Measurements from ENCODE around the gene SMPDL3B. TPM values are rescaled to one million over a fixed set of nuclear protein-coding genes. Genes with fewer than 3 reads are reported as not detected.

SMPDL3B gene
- total RNA-seq, 2 experiments from 2014 or later: 0.63 to 0.92 TPM

DNA sequence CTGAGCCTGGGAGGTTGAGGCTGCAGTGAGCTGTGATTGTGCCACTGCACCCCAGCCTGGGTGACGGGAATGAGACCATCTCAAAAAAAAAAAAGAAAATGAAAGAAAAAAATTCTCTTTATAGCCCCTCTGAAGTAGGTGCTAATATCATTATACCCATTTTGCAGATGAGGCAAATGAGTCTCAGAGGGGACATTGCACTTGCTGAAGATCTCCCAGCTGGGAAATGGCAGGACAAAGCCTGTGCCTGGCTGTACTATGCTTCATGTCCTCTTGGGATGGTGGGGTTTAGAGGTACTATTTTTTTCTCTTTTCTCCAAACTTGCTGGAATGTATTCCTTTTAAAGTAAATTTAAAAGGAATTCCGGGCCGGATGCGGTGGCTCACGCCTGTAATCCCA lies 1.6 kb downstream of the SMPDL3B start:
- POLR2A ChIA-PET: no interaction called here
- CTCF ChIA-PET: no interaction called here

DNA sequence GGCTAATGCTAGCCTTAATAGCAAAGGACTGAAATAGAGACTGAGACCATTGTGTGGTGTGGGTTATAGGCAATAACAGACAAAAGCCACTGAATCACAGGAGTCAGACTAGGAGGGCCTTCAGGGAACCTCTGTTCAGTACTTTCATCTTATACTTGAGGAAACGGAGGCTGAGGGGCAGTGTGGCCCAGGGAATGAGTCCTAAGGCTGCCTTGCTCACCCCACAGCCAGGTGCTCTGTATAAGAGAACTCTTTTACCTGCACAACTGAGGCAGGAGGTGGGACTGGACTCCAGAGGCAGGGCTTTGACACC lies 2.7 kb downstream of the SMPDL3B start:
- ChIA-PET POLR2A (no interaction called here), CTCF (no interaction called here)

DNA sequence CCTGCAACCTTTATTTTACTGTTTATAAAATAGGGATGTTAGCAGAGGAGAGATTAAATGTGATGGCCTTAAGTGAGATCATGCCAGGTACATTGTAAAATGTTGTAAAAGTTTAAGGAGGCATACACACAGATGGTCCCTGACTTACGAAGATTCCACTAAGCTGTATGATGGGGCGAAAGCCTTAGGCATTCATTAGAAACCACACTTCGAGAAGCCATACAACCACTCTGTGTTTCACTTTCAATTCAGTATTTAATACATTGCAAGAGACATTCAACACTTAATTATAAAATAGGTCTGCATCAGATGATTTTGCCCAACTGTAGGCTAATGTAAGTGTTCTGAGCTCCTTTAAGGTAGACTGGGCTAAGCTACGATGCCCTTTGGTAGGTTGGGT lies 3.7 kb downstream of the SMPDL3B start:
- CTCF ChIA-PET: interaction anchor here (1.1 to 1.2 kb wide), 2 partner anchors 10 to 81 kb away, joined by 3 to 4 read pairs; no protein-coding TSS in a partner anchor
- POLR2A ChIA-PET: interaction anchor here (0.7 kb wide), 1 partner anchor 21 kb away, joined by 3 read pairs; the partner anchor contains the start of gene XKR8

DNA sequence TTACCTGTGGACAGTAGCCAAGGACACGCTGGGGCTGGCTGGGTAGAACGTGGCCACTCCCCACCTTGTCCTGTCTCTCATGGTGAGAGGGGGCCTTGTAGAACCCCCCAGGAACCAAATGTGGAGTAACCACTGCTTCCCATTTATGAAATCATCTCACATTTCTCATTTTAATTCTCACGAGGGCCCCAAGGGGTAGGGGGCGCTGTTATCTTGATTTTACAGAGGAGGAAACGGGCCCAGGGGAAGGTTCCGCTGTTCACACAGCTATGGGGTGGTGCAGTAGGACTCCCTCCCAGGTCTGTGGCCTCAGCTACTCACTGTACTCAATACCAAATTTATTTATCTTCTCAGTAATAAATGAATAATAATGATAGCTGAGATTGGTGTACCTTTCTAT lies 5.5 kb downstream of the SMPDL3B start:
- POLR2A ChIA-PET: no interaction called here
- CTCF ChIA-PET: interaction anchor here (0.6 to 1.6 kb wide), 7 partner anchors 15 to 106 kb away, joined by 3 to 10 read pairs (median 3); partner anchors contain the start of gene XKR8

DNA sequence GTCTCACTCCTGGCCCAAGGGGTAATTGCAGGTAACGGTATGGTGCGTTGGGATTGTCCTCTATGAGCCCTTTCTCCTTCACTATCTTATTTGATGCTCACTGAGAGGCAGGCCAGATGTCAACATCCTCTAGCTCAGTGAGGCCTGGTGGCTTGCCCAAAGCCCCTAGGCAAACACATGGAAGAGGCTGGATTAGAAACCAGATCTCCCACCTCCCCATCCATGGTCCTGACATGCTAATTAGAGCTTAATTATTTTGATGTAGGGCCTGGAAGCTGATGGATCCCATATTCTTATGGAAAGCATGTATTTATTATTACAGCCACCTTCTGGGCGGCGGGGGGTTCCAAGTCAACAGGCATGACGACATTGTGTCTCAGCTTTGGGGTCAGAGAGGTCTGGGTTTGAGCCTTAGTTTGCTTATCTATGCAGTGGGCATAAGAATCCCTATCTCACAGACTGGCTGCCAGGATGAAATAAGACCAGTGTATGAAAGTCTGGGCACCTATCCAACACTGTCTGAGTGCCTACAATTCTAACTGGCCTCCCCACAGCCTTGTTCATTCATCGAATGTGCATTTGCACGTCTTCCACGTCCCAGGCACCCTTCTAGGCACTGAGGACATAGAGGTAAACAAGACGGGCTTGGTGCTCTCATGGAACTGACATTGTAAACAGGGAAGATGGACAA lies 6.2 kb downstream of the SMPDL3B start:
- ChIA-PET CTCF (interaction anchor here (0.6 to 1.6 kb wide), 7 partner anchors 15 to 106 kb away, joined by 3 to 10 read pairs (median 3); partner anchors contain the start of gene XKR8), POLR2A (no interaction called here)

DNA sequence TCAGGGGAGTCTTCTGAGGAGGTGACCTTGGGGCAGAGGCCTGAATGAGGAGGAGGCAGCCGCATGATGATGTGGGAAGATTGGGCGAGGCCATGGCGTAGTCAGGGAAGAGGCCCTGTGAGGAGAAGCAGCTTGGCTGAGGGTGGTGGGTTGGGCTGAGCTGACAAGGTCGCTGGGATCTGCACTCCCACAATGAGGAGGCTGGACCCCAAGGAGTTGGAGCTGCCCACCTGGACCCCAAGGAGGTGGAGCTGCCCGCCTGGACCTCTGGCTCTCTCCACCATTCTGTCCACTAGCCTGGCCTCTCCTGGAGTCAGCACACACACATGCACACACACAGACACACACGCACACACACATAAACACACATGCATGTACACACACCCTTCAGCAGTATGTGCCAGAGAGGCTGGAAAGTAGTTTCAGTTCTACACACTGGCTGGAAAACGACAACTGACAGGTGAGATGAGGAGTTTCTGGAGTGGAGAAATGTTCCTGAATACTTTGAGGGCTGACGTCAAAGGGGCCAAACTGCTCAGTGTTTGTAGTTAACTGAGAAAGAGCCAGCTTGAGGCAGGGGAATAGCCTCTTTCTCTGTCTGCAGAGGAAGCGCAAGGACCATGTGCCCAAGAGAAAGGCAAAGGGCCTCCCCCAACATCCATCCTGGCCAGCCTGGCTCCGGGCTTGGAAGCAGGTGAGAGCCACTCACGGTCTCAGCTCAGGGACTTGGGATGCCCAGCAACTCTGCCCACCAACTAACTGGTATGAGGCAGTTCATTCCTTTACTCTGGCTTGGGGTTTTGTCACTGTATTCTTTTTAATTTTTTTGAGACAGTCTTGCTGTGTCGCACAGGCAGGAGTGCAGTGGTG lies 7.1 kb downstream of the SMPDL3B start:
- POLR2A ChIA-PET: no interaction called here
- CTCF ChIA-PET: interaction anchor here (1.6 kb wide), 1 partner anchor 107 kb away, joined by 5 read pairs; no protein-coding TSS in a partner anchor

DNA sequence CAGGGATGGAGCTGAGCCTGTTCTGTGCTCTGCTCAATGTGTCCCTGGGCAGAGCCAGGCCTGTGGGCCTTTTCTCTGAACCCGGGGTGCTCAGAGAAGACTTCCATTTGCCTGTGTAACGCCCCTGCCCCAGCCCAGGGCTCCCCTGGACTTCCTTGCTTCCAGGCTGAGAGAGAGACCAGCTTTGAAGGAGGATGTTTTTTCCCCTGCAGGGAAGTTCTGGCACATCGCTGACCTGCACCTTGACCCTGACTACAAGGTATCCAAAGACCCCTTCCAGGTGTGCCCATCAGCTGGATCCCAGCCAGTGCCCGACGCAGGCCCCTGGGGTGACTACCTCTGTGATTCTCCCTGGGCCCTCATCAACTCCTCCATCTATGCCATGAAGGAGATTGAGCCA lies 10.2 kb downstream of the SMPDL3B start:
- ChIA-PET CTCF (no interaction called here), POLR2A (interaction anchor here (0.6 kb wide), 1 partner anchor 101 kb away, joined by 3 read pairs; no protein-coding TSS in a partner anchor)

DNA sequence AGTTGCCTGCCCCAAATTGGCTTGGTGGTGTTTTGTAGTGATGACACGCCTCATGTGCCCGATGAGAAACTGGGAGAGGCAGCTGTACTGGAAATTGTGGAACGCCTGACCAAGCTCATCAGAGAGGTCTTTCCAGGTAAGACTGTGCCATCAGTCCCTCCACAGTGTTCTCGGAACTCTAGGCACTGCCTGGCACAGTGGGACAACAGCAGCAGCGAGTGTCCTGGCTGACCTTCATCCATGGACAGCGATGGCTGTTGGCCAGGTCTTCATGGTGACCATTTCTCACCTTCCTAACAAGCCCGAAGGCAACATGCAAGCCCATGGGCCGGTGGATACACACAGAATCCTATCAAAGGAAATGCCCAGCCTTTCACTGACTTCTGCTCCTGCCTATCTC lies 14.2 kb downstream of the SMPDL3B start:
- CTCF ChIA-PET: interaction anchor here (1.2 kb wide), 1 partner anchor 10 kb away, joined by 3 read pairs; no protein-coding TSS in a partner anchor
- POLR2A ChIA-PET: no interaction called here

DNA sequence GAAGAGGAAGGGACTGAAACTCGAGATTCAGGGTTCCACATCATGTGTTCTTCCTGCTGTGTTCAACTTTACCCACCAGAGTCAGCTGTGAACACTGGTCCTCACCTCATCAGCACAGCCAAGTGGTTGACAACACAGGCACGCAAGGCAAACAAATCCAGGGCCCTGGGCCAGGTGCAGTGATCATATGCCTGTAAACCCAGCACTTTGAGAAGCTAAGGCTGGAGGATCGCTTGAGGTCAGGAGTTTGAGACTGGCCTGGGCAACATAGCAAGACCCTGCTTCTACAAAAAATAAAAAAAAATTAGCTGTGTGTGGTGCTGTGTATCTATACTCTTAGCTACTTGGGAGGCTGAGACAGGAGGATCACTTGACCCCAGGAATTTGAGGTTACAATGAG lies 16.6 kb downstream of the SMPDL3B start:
- CTCF ChIA-PET: no interaction called here
- POLR2A ChIA-PET: interaction anchor here (0.5 to 0.6 kb wide), 2 partner anchors 11 to 377 kb away, joined by 3 to 5 read pairs; partner anchors contain the start of gene MED18

DNA sequence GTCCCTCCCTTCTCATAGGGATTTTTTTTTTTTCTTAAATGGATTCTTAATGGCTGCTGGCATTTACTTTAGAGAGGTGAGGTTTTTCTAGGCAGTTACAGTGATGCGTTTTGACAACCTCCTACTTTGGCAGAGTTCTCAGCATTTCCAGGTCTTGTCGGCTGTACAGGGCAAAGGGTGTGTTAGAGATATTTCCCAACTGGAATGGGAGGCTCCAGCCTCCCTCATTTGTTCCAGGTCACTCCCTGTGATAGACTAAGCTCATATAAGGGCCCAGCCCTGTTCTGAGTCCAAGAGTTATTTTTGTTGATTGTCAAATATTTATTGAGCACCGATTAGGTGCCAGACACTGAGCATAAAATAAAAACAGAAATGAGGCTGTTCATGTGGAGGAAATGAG lies 17.3 kb downstream of the SMPDL3B start:
- ChIA-PET POLR2A (no interaction called here), CTCF (interaction anchor here (0.5 kb wide), 1 partner anchor 603 kb away, joined by 3 read pairs; no protein-coding TSS in a partner anchor)

DNA sequence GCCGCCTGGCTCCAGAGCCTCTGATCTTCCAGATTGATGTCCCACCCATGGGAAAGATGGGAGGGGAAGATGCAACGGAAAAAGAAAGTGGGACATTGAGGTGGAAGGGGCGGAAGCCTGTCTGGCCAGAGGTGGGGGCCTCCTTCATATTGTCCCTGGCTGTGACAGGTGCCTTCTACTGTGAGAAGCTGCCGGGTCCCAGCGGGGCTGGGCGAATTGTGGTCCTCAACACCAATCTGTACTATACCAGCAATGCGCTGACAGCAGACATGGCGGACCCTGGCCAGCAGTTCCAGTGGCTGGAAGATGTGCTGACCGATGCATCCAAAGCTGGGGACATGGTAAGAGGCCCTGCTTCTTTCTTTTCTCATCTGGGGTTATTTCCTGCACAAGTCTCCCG lies 19.4 kb downstream of the SMPDL3B start:
- POLR2A ChIA-PET: no interaction called here

DNA sequence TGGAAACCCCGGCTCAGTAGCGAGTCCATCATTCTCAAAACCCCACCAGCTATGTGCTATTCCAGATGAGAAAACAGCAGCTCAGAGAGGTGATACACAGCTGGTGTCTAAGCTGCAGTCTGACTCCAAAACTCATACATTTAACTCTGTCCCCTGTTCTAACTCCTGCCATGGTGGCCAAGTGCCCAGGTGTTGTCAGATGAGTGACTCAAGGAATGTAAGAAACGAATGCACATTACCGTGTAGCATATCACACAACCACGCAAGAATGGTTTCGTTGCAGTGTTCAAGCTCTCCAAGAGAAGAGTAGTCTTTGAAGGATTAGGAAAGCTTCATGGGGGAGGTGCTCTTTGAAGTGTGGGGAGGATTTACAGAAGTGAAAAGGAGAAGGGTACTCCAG lies 20.3 kb downstream of the SMPDL3B start:
- POLR2A ChIA-PET: no interaction called here

More for the DNA sequence above, 19.4 kb downstream of the SMPDL3B start:
- CTCF ChIA-PET: no interaction called here

DNA sequence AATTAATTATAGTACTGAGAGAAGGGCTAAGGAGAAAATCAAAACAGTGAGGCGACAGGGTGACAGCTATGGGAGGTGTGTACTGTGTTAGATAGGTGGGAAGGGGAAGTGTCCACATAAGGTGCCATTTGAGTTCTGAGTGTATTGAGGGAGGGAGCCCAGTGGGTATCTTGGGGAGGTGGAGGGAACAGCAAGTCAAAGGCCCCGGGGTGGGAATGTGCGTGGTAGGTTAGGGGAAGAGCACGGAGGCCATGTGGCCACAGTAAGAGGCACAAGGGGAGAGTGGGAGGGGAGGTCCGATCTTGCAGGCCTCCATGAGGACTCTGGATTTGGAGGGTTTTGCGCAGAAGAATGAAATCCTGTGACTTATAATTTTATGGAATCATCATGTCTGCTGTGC lies 22.0 kb downstream of the SMPDL3B start:
- ChIA-PET CTCF (no interaction called here), POLR2A (interaction anchor here (0.5 kb wide), 1 partner anchor 102 kb away, joined by 5 read pairs; no protein-coding TSS in a partner anchor)

More for the DNA sequence above, 20.3 kb downstream of the SMPDL3B start:
- CTCF ChIA-PET: interaction anchor here (1.3 kb wide), 1 partner anchor 14 kb away, joined by 3 read pairs; no protein-coding TSS in a partner anchor

DNA sequence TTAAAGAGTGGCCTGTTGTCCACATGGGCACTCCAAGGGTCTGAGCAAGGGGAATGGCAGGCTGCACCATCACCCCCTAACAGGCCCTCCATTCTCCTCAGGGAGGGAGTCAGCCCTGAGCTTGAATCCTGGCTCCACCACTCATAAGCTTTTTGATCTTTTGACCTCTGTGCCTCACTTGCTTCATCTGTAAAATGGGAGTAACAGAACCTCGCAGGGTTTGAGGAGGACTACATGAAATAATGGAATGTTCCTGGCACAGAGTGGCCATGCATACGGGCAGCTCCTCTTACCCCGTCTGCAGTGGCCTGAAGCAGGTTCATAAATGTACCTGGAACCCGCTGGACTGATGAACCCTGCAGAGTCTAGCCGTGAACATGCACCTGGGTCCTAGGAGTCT lies 22.9 kb downstream of the SMPDL3B start:
- ChIA-PET CTCF (no interaction called here), POLR2A (no interaction called here)

DNA sequence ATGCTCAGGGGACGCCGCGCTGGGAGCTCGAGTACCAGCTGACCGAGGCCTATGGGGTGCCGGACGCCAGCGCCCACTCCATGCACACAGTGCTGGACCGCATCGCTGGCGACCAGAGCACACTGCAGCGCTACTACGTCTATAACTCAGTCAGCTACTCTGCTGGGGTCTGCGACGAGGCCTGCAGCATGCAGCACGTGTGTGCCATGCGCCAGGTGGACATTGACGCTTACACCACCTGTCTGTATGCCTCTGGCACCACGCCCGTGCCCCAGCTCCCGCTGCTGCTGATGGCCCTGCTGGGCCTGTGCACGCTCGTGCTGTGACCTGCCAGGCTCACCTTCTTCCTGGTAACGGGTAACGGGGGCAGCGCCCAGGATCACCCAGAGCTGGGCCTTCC lies 23.7 kb downstream of the SMPDL3B start:
- ChIA-PET CTCF (interaction anchor here (2.4 kb wide), 1 partner anchor 18 kb away, joined by 10 read pairs; no protein-coding TSS in a partner anchor), POLR2A (no interaction called here)

DNA sequence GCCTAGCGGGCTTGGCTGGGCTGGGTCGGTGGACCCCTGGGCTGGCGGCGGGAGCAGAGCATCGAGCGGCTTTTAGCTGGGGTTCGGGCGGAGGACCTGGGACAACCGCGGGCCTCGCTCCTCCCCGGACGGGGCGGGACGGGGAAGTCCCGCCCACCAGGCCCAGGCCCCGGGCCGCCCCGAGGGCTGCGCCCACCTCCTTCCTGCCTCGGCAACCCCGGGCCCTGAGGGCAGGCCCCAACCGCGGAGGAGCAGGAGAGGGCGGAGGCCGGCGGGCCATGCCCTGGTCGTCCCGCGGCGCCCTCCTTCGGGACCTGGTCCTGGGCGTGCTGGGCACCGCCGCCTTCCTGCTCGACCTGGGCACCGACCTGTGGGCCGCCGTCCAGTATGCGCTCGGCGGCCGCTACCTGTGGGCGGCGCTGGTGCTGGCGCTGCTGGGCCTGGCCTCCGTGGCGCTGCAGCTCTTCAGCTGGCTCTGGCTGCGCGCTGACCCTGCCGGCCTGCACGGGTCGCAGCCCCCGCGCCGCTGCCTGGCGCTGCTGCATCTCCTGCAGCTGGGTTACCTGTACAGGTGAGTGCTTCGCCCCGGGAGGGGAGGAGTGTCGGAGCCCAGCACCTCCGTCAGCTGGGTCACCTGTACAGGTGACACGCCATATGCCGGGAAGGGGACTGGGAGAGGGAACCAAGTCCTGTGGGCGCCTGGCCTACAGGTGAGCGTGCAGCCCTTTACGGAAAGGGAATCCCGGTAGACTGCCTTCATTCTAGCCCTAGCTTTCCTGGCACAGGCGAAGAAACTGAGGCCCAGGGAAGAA lies 25.2 kb downstream of the SMPDL3B start, which contains the start of gene XKR8:
Gene XKR8, plus strand, starts transcription at position 182 of the 812 bp plus-strand sequence. Its CDS starts 97 bp downstream, at position 279.
- CTCF ChIA-PET: interaction anchor here (0.6 to 2.4 kb wide), 3 partner anchors 19 to 61 kb away, joined by 3 to 10 read pairs (median 4); no protein-coding TSS in a partner anchor
- POLR2A ChIA-PET: interaction anchor here (0.5 to 1.0 kb wide), 4 partner anchors 22 to 128 kb away, joined by 3 read pairs; partner anchors contain the start of gene EYA3

DNA sequence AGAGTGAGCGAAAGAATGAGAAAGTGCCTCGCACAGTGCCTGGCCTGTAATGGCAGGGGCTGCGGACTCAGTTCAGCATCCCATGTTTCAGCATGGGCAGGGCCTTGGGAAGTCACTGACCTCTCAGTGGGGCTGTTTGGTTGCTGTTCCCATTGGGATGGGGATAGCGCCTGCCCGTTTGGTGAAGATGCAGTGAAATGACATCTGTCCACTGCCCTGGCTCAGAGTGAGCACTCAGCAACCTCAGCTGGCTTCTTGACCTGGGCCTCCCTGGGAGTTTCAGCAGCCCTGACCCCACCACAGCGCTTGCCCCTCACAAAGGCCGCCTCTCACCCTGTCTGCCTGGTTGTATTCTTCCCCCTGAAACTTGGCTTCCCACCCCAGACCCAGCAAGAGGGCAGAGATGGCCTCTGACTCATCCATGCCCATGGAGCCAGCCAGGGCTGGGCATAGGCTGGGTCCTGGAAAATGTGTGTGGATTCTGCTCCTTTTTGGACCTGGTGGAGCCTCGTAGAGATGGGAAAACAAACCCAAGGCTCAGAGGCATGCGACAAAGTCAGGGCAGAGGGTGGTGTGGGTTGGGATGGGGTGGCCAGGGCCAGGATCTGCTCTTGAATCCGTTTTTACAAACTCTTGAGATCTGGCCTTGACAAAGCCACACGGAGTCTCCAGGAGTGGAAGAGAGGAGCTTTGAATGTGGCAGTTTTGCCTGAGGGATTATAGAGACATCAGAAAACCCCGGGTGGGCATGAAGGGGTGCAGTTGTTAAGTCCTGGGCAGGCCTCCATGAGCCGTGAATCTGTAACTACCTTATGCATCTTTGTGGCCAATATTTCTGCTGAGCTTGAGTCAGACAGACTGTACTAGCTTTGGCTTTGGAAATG lies 26.2 kb downstream of the SMPDL3B start:
- POLR2A ChIA-PET: no interaction called here
- CTCF ChIA-PET: interaction anchor here (0.6 to 1.1 kb wide), 3 partner anchors 13 to 131 kb away, joined by 3 to 4 read pairs (median 3); partner anchors contain the start of gene PPP1R8

DNA sequence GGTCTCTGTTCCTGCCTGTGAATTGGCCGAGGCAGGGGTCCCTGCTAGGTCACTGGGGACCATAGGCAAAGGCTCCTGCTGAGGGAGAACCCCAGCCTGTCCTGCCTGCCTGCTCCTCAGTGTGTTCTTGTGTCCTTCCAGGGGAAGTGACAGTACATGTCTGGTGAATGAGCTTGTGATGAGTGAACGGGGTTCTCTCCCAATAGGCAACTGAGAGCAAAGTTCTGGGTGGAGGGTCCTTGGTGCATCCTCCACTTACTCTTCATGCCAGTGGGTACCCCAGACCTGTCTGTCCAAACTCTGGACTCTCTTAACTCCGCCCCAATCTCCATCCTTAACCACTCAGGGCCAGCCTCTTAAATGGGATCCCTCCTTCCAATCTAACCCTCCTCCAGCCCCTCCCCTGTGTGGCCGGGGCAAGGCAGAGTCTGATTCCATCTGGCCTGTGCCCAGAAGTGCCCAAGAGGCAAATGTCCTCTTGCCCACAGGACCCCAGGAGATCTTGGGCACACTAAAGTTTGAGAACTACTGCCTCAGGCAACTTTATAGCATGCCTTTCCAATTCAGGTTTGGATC lies 26.9 kb downstream of the SMPDL3B start:
- CTCF ChIA-PET: interaction anchor here (0.6 to 1.1 kb wide), 2 partner anchors 12 to 132 kb away, joined by 3 read pairs; partner anchors contain the start of gene PPP1R8
- POLR2A ChIA-PET: interaction anchor here (0.7 kb wide), 1 partner anchor 10 kb away, joined by 3 read pairs; no protein-coding TSS in a partner anchor

Measured in activated CD8-positive, alpha-beta memory T cell treated with anti-CD3 and anti-CD28 coated beads for 36 hours (primary cell).